HepG2 (cell line): ENCODE measurements around the gene EYA3. TPM values are rescaled to one million over a fixed set of nuclear protein-coding genes. Genes with fewer than 3 reads are reported as not detected.

Experiments
- ATAC-seq: fragments of 200-7000 bp; cut with Tn5 transposase; 3 replicates; pipeline ENCODE4 v1.9.1; 2020; ENCODE audit warnings: mild to moderate bottlenecking, moderate library complexity
- BruUV-seq: library from RNA; stranded (reverse); fragments of 400-500 nt; replicated peaks from 2 replicates; lab custom pipeline; 2021; lab: Mats Ljungman, UMichigan
- CTCF ChIA-PET: fragments of 300-600 bp; formaldehyde crosslinking; extraction: SDS; loops from one replicate; lab custom pipeline; 2021; ENCODE audit warnings: low total read pairs, inconsistent platforms, low intra/inter-chr PET ratio; lab: Yijun Ruan, JAX
- POLR2A ChIA-PET: fragments of 350-600 bp; sonication (Branson Sonifier 250); formaldehyde crosslinking; loops from one replicate; lab custom pipeline; 2020; ENCODE audit warnings: antibody characterized with exemption, inconsistent platforms; lab: Yijun Ruan, JAX
- DNase-seq: peaks from one replicate; pipeline ENCODE4 v3.0.0-alpha.2; 2015; ENCODE audit warnings: low spot score
- FAIRE-seq: peaks from 3 replicates; lab custom pipeline; 2011; peaks lifted over from hg19 to GRCh38; lab: Jason Lieb, UNC
- H2AFZ ChIP-seq: one replicate; pipeline ENCODE4 v1.6.1; 2011; ENCODE audit warnings: low read length, inconsistent platforms
- H3K27ac ChIP-seq: fragments of 300-600 bp; 3 replicates; pipeline ENCODE4 v1.8.0; 2011; ENCODE audit warnings: mixed run types, mild to moderate bottlenecking, mixed read lengths, low read length, inconsistent platforms; ENCODE audit not compliant: insufficient read depth; ENCODE audit errors: extremely low read length
- H3K27me3 ChIP-seq, 2 experiments: fragments of 200-600 bp in 1 of 2; 2 replicates in 1 of 2; 3 replicates in 1 of 2; pipeline versions ENCODE4 v1.6.0 to v1.8.0; 2011; ENCODE audit warnings: low read length in 2 of 2, mild to moderate bottlenecking in 2 of 2, moderate library complexity in 2 of 2, inconsistent platforms in 1 of 2; ENCODE audit not compliant: insufficient read depth in 2 of 2, control insufficient read depth in 1 of 2
- H3K36me3 ChIP-seq, 2 experiments: fragments of 200-600 bp in 1 of 2; replicated peaks in 1 of 2; 2 replicates in 1 of 2; 3 replicates in 1 of 2; pipeline versions ENCODE4 v1.5.1 to v1.8.0; 2011; ENCODE audit warnings: low read length in 2 of 2, inconsistent platforms in 1 of 2; ENCODE audit not compliant: insufficient read depth in 2 of 2, control insufficient read depth in 1 of 2
- H3K4me1 ChIP-seq: 2 replicates; pipeline ENCODE4 v1.5.1; 2012; ENCODE audit warnings: low read length, inconsistent platforms; ENCODE audit not compliant: insufficient read depth
- H3K4me2 ChIP-seq: 2 replicates; pipeline ENCODE4 v1.6.0; 2011; ENCODE audit warnings: low read depth, low read length, inconsistent platforms
- H3K4me3 ChIP-seq, 3 experiments: fragments of 200-600 bp in 1 of 3; sonication (generic), shearing (Covaris generic) in 1 of 3; replicated peaks in 1 of 3; 2 replicates each; pipeline ENCODE4 v1.5.1; 2011 to 2016; ENCODE audit warnings: low read length in 3 of 3, inconsistent platforms in 2 of 3, low read depth in 2 of 3, mild to moderate bottlenecking in 2 of 3, control low read depth in 1 of 3, mixed read lengths in 1 of 3; ENCODE audit not compliant: insufficient read depth in 1 of 3
- H3K79me2 ChIP-seq: one replicate; pipeline ENCODE4 v1.6.1; 2011; ENCODE audit warnings: low read length, inconsistent platforms; ENCODE audit not compliant: insufficient read depth
- H3K9ac ChIP-seq: 2 replicates; pipeline ENCODE4 v1.6.0; 2011; ENCODE audit warnings: mild to moderate bottlenecking, low read depth, low read length, inconsistent platforms; ENCODE audit not compliant: insufficient read depth
- H3K9me3 ChIP-seq: 2 replicates; pipeline ENCODE4 v1.5.1; 2012; ENCODE audit warnings: mild to moderate bottlenecking, low read length
- H4K20me1 ChIP-seq: 2 replicates; pipeline ENCODE4 v1.6.0; 2011; ENCODE audit warnings: inconsistent platforms, mild to moderate bottlenecking, low read length, moderate library complexity; ENCODE audit not compliant: insufficient read depth
- CEBPB ChIP-seq: IDR thresholded peaks from 2 replicates; pipeline ENCODE4 v1.6.1; 2011; ENCODE audit warnings: low read depth, low read length, improper control_type of control experiment, borderline replicate concordance
- CTCF ChIP-seq: sonication (generic); formaldehyde crosslinking; IDR thresholded peaks from 2 replicates; pipeline ENCODE4 v1.5.0; 2020; ENCODE audit warnings: mild to moderate bottlenecking, missing genetic modification reagents, moderate library complexity
- FOXA1 ChIP-seq, 2 experiments: fragments of 450-650 bp in 1 of 2; sonication (generic) in 1 of 2; formaldehyde crosslinking in 1 of 2; IDR thresholded peaks; 2 replicates each; pipeline versions ENCODE4 v1.4.0 to v1.6.1; 2016 to 2020; ENCODE audit warnings: missing genetic modification reagents in 1 of 2
- FOXA3 ChIP-seq: IDR thresholded peaks from 2 replicates; pipeline ENCODE4 v1.6.1; 2016; ENCODE audit warnings: missing genetic modification reagents, missing compliant biosample characterization
- GATAD1 ChIP-seq: IDR thresholded peaks from 2 replicates; pipeline ENCODE4 v1.6.1; 2016; ENCODE audit warnings: missing genetic modification reagents, missing compliant biosample characterization
- IRX3 ChIP-seq: sonication (generic); formaldehyde crosslinking; IDR thresholded peaks from 2 replicates; pipeline ENCODE4 v1.8.1; 2023; ENCODE audit warnings: mild to moderate bottlenecking, low read depth, missing genetic modification reagents, borderline replicate concordance
- RAD21 ChIP-seq: fragments of 450-650 bp; formaldehyde crosslinking; IDR thresholded peaks from 2 replicates; pipeline ENCODE4 v1.5.0; 2020; ENCODE audit warnings: mild to moderate bottlenecking
- RARA ChIP-seq: IDR thresholded peaks from 2 replicates; pipeline ENCODE4 v1.6.1; 2016; ENCODE audit warnings: missing genetic modification reagents, missing compliant biosample characterization
- RCOR2 ChIP-seq: IDR thresholded peaks from 2 replicates; pipeline ENCODE4 v1.6.1; 2016; ENCODE audit warnings: missing biosample characterization, missing genetic modification reagents
- REPIN1 ChIP-seq: sonication (generic); formaldehyde crosslinking; IDR thresholded peaks from 2 replicates; pipeline ENCODE4 v1.8.0; 2022; ENCODE audit warnings: missing genetic modification reagents, low read depth, mild to moderate bottlenecking, borderline replicate concordance
- SNAPC2 ChIP-seq: sonication (generic); formaldehyde crosslinking; IDR thresholded peaks from 2 replicates; pipeline ENCODE4 v1.8.1; 2022; ENCODE audit warnings: mild to moderate bottlenecking, missing genetic modification reagents
- STAG1 ChIP-seq: sonication (generic); formaldehyde crosslinking; IDR thresholded peaks from 2 replicates; pipeline ENCODE4 v1.4.0; 2020; ENCODE audit warnings: missing genetic modification reagents
- TP53 ChIP-seq: sonication (generic); formaldehyde crosslinking; conservative IDR thresholded peaks from 2 replicates; pipeline ENCODE4 v1.4.0; 2020; ENCODE audit warnings: missing genetic modification reagents
- ZFP62 ChIP-seq: sonication (generic); formaldehyde crosslinking; IDR thresholded peaks from 2 replicates; pipeline ENCODE4 v1.4.0; 2020; ENCODE audit warnings: missing genetic modification reagents
- ZNF20 ChIP-seq: sonication (generic); formaldehyde crosslinking; IDR thresholded peaks from 2 replicates; pipeline ENCODE4 v1.4.0; 2020; ENCODE audit warnings: mild to moderate bottlenecking, moderate library complexity, missing genetic modification reagents
- ZNF354B ChIP-seq: sonication (generic); formaldehyde crosslinking; IDR thresholded peaks from 2 replicates; pipeline ENCODE4 v1.8.0; 2022; ENCODE audit warnings: mild to moderate bottlenecking, missing genetic modification reagents
- WGBS: methylation state at CpG from one replicate; pipeline ENCODE4 v1.1.6; 2017; ENCODE audit warnings: low lambda C conversion rate; 5-methylcytosine and 5-hydroxymethylcytosine counted together
- in situ Hi-C: cut with HindIII; loops from 2 replicates; pipeline ENCODE4 v1.10.0; 2017; ENCODE audit warnings: low pct_unique_long_range_greater_than_20kb; ENCODE audit not compliant: extremely low pct_ligation_motif_present
- intact Hi-C: fragments of 100-400 bp; cut with micrococcal nuclease; formaldehyde crosslinking; loops from one replicate; pipeline ENCODE4 v1.10.0; 2022; ENCODE audit not compliant: unreplicated experiment
- polyA plus RNA-seq, 8 experiments: library from polyadenylated mRNA; depleted of rRNA in 3 of 8; stranded (reverse) in 7 of 8; unstranded in 1 of 8; fragments of >200 nt; fragmentation: Illumina TruSeq in 4 of 8; extraction: Trizol in 4 of 8; gene quantifications; 2 replicates each; pipeline versions ENCODE4 v1.2.1 to v1.2.3, GENCODE V29; 2011 to 2016; ENCODE audit warnings: low read depth in 4 of 8, missing spikeins in 1 of 8, mixed read lengths in 1 of 8; ENCODE audit not compliant: insufficient read depth in 1 of 8
- total RNA-seq, 5 experiments: library from RNA; depleted of rRNA; stranded (reverse); fragments of >200 nt; fragmentation: Illumina TruSeq; extraction: Trizol; gene quantifications; 2 replicates each; pipeline ENCODE4 v1.2.3, GENCODE V29; 2016; ENCODE audit warnings: low read depth in 1 of 5
- TF ChIP-seq, protein P1 (sequence below): sonication (generic); formaldehyde crosslinking; IDR thresholded peaks from 2 replicates; pipeline ENCODE4 v1.4.0; 2020; ENCODE audit warnings: mild to moderate bottlenecking, missing genetic modification reagents, borderline replicate concordance
- TF ChIP-seq, protein P2 (sequence below): IDR thresholded peaks from 2 replicates; pipeline ENCODE4 v1.6.1; 2016

The EYA3 gene
- total and polyA plus RNA-seq, 2 of the 13 experiments (the other 11 are each of a cell fraction or from before 2014, with no cell fraction given) = 13.9 to 19.7 TPM

DNA sequence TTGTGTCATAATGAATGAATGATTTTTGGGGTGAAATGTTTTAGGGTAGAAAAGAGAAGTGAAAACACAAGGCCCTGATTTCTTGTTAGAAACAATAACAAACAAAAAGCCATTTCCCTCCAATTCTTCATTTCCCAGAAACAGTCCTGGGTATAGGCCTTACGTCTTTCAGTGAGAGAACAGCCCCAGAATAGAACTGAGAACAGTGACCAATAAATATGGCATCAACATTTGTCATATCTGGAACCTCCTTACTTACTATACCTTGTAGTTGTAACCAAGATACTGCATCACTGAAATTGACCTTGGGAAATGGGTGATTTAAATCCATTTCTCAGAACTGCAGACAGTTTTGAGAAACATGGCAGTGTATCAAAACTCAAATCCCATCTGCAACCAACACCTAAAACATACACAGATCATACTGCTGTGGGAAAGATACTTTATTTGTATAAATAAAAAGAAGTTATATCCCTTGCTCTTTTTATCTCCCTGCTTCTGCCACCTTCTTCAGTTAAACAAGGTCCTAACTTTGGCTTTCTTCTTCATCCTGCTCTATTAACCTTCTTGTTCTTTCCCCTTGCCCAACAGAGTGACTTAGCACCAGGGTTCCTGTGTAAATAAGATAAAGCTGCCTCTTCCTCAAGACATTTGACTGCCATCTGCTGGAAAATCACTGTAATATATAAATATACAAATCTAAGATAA lies 109.1 kb downstream of the EYA3 start:
- no peak for TF ChIP-seq RCOR2 (CRISPR knock-in tag)
- no peak for TF ChIP-seq CEBPB
- no peak for TF ChIP-seq GATAD1 (CRISPR knock-in tag)
- TF ChIP-seq FOXA1 (IDR thresholded peaks at IDR 0.05) = no peak
- TF ChIP-seq FOXA1 (CRISPR knock-in tag; IDR thresholded peaks at IDR 0.05) = peak; percentile 49; the same call in 1 of the 2 replicates
- TF ChIP-seq STAG1 (CRISPR knock-in tag) = peak; percentile 37; the same call in 1 of the 2 replicates
- TF ChIP-seq REPIN1 (CRISPR knock-in tag) = no peak
- TF ChIP-seq IRX3 (CRISPR knock-in tag) = no peak
- TF ChIP-seq, protein P1, sequence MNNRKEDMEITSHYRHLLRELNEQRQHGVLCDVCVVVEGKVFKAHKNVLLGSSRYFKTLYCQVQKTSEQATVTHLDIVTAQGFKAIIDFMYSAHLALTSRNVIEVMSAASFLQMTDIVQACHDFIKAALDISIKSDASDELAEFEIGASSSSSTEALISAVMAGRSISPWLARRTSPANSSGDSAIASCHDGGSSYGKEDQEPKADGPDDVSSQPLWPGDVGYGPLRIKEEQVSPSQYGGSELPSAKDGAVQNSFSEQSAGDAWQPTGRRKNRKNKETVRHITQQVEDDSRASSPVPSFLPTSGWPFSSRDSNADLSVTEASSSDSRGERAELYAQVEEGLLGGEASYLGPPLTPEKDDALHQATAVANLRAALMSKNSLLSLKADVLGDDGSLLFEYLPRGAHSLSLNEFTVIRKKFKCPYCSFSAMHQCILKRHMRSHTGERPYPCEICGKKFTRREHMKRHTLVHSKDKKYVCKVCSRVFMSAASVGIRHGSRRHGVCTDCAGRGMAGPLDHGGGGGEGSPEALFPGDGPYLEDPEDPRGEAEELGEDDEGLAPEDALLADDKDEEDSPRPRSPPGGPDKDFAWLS (CRISPR knock-in tag) = no peak
- no peak for TF ChIP-seq SNAPC2 (CRISPR knock-in tag)
- 0 out of 2 replicates have a peak, but pooled peaks have one; percentile 23 for TF ChIP-seq RAD21 (CRISPR knock-in tag)
- TF ChIP-seq, protein P2, sequence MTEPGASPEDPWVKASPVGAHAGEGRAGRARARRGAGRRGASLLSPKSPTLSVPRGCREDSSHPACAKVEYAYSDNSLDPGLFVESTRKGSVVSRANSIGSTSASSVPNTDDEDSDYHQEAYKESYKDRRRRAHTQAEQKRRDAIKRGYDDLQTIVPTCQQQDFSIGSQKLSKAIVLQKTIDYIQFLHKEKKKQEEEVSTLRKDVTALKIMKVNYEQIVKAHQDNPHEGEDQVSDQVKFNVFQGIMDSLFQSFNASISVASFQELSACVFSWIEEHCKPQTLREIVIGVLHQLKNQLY (CRISPR knock-in tag) = no peak
- peak; percentile 31; the same call in 1 of the 2 replicates for TF ChIP-seq CTCF (CRISPR knock-in tag)
- no peak for TF ChIP-seq TP53
- TF ChIP-seq FOXA3 = 0 out of 2 replicates have a peak, but pooled peaks have one; percentile 23
- no peak for TF ChIP-seq ZFP62 (CRISPR knock-in tag)
- no peak for TF ChIP-seq RARA (CRISPR knock-in tag)
- no peak for TF ChIP-seq ZNF20 (CRISPR knock-in tag)
- TF ChIP-seq ZNF354B (CRISPR knock-in tag) = no peak

More for the DNA sequence above, 109.1 kb downstream of the EYA3 start:
- POLR2A ChIA-PET = no interaction called here
- intact Hi-C loops = no loop called here
- H4K20me1 ChIP-seq = no peaks in the 10 kb centered on the region
- no peak overlapping the region for H3K9ac ChIP-seq
- H3K4me3 ChIP-seq = no peak overlapping the region
- CTCF ChIA-PET = interaction anchor here (1.8 kb wide), 1 partner anchor 121 kb away, joined by 13 read pairs; no protein-coding TSS in a partner anchor
- H3K27me3 ChIP-seq = no peaks in the 10 kb centered on the region
- no peak for DNase-seq
- no peaks in the 10 kb centered on the region for H3K79me2 ChIP-seq
- no peak for FAIRE-seq
- H2AFZ ChIP-seq = no peak overlapping the region
- H3K4me2 ChIP-seq = no peak overlapping the region
- 93% methylated on average over 1 of the region's 1 CpG for WGBS
- no peaks in the 10 kb centered on the region for H3K9me3 ChIP-seq
- H3K4me1 ChIP-seq = peaks cover 10% of the 10 kb centered on the region; the same call in 1 of the 2 replicates
- no peak overlapping the region for H3K27ac ChIP-seq
- peaks cover 0 to 6% of the 10 kb centered on the region in 2 experiments; a peak in 2 of 5 replicates for H3K36me3 ChIP-seq
- no peak for ATAC-seq
- no TSS peak for BruUV-seq
- in situ Hi-C loops = loop anchor here (5.0 kb wide), 1 partner anchor 122 kb away; no protein-coding TSS in a partner anchor
